Endothelial cell of umbilical vein (primary cell): Measurements from ENCODE around the gene CTSF.
"Not testable (repeated sequence)": the region's sequence is repeated elsewhere in the genome, so short reads cannot be mapped to it uniquely, and the experiment has no call there.

Experiments used
- CTCF ChIP-seq, 2 donors: IDR thresholded peaks; 1 replicate in 1 of 2; 2 replicates in 1 of 2; pipeline ENCODE4 v1.5.1; 2011; ENCODE audit warnings: low read length in 2 of 2, mild to moderate bottlenecking in 2 of 2, moderate library complexity in 2 of 2, control low read depth in 1 of 2, inconsistent platforms in 1 of 2, low read depth in 1 of 2; ENCODE audit not compliant: insufficient read depth in 1 of 2; ENCODE audit errors: extremely low read depth in 1 of 2
- EZH2 ChIP-seq: IDR thresholded peaks from 2 replicates; pipeline ENCODE4 v1.6.1; 2012; ENCODE audit warnings: borderline replicate concordance, low read depth, mild to moderate bottlenecking, moderate library complexity, low read length, inconsistent platforms; ENCODE audit not compliant: severe bottlenecking
- FOS ChIP-seq: IDR thresholded peaks from 2 replicates; pipeline ENCODE4 v1.6.1; 2011; ENCODE audit warnings: mild to moderate bottlenecking, low read length, moderate library complexity, borderline replicate concordance; ENCODE audit not compliant: insufficient read depth
- GATA2 ChIP-seq: IDR thresholded peaks from 2 replicates; pipeline ENCODE4 v1.7.0; 2011; ENCODE audit warnings: low read depth, mild to moderate bottlenecking, moderate library complexity, mixed read lengths, low read length; ENCODE audit not compliant: insufficient read length, insufficient read depth
- JUN ChIP-seq: IDR thresholded peaks from 2 replicates; pipeline ENCODE4 v1.6.1; 2011; ENCODE audit warnings: borderline replicate concordance, low read depth; ENCODE audit not compliant: insufficient read length, insufficient read depth
- MAX ChIP-seq: IDR thresholded peaks from 2 replicates; pipeline ENCODE4 v1.6.1; 2011; ENCODE audit not compliant: insufficient read depth, insufficient read length
- MYC ChIP-seq: IDR thresholded peaks from one replicate; pipeline ENCODE4 v1.6.1; 2011; ENCODE audit warnings: mild to moderate bottlenecking, low read depth, low read length
- POLR2A ChIP-seq: IDR thresholded peaks from 2 replicates; pipeline ENCODE4 v1.6.1; 2012; ENCODE audit warnings: low read depth, mild to moderate bottlenecking, control low read depth, low read length
- POLR2AphosphoS5 ChIP-seq: IDR thresholded peaks from 2 replicates; pipeline ENCODE4 v1.6.1; 2012; ENCODE audit warnings: low read depth, mild to moderate bottlenecking, control low read depth, low read length, moderate library complexity; ENCODE audit not compliant: insufficient read depth

GRCh38 chr11:66540598-66540997 is 27.8 kb downstream of the CTSF start:
- TF ChIP-seq CTCF (IDR thresholded peaks at IDR 0.05; ENCODE audit: extremely low read depth in 1 of 2, insufficient read depth in 1 of 2, low read depth in 1 of 2, low read length in 2 of 2); POLR2A; EZH2; GATA2; POLR2AphosphoS5; FOS; JUN; MAX; MYC: not testable (repeated sequence)
